ENCODE results near the gene RAB3D.
"Not testable (repeated sequence)": the region's sequence is repeated elsewhere in the genome, so short reads cannot be mapped to it uniquely, and the experiment has no call there.

RAB3D gene

DNA sequence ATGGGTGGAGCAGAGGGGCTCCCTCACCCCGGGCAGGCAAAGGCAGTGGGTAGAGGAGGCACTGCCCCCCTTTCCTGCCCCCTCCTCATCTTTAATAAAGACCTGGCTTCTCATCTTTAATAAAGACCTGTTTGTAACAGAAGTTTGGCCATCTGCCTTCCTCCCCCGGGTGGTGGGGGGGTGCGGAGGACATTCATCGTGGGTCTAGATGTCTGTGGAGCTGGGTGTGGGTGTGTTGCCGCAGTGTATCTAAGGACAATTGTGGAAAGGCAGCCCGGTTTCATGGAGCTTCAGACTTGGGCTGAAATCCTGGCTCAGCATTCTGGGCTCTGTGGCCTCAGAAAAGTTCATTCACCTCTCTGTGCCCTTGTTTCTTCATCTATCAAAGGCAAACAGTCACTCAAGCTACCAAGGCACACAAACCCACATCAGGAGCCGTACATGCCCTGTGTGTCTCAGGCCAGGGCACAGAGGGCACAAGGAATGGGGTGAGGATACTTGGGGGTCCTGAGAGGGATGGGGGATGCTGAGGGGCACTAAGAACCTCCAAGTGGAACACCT, 26.2 kb upstream of the RAB3D start:
- no peak for DNase-seq

DNA sequence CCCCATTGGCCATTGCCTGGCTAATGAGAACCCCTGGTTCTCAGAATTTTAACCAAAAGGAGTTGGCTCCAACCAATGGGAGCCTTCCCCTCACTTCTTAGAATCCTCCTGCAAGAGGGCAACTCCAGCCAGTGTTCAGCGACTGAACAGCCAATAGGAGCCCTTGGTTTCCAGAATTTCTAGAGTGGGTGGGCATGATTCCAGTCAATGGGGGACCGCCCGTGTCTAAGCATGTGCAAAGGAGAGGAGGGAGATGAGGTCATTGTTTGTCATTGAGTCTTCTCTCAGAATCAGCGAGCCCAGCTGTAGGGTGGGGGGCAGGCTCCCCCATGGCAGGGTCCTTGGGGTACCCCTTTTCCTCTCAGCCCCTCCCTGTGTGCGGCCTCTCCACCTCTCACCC, 25.5 kb upstream of the RAB3D start:
- DNase-seq = no peak

DNA sequence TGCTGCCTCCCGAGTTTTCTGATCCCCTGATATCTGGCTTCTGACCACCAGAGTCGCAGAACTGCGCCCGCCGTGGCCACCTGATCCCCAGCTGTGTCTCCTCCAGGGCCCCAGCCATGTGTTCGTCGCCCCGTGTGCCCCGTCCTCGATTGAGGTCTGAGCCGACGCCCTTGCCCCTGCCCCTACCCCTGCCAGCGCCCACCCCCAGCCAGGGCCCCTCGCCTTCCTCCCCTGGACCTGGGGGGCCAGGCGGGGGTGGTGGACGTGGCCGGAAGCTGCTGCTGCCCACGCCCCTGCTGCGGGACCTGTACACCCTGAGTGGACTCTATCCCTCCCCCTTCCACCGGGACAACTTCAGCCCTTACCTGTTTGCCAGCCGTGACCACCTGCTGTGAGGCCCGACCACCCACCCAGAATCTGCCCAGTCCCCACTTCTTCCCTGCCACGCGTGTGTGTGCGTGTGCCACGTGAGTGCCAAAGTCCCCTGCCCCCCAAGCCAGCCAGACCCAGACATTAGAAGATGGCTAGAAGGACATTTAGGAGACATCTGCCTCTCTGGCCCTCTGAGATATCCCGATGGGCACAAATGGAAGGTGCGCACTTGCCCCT, 24.9 kb upstream of the RAB3D start:
- no peak for DNase-seq

DNA sequence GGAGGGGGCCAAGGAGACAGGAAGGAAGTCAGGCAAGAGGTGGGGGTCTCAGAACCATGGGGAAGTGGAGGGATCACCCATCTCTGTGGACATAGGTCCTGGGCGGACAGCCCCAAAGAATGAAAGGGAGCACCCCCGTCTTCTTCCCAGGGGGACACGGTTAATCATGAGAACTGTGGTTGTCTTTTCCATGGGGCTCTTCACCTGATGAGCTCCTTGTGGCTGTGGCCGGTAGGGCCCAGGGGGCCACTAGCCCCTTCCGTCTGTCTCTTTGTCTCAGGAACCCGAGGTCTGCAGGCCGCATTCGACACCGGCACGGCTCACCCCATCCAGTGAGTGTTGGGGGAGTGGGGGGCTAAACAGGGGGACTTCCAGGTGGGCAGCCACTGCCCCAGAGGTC, 24.4 kb upstream of the RAB3D start:
- no peak for DNase-seq

DNA sequence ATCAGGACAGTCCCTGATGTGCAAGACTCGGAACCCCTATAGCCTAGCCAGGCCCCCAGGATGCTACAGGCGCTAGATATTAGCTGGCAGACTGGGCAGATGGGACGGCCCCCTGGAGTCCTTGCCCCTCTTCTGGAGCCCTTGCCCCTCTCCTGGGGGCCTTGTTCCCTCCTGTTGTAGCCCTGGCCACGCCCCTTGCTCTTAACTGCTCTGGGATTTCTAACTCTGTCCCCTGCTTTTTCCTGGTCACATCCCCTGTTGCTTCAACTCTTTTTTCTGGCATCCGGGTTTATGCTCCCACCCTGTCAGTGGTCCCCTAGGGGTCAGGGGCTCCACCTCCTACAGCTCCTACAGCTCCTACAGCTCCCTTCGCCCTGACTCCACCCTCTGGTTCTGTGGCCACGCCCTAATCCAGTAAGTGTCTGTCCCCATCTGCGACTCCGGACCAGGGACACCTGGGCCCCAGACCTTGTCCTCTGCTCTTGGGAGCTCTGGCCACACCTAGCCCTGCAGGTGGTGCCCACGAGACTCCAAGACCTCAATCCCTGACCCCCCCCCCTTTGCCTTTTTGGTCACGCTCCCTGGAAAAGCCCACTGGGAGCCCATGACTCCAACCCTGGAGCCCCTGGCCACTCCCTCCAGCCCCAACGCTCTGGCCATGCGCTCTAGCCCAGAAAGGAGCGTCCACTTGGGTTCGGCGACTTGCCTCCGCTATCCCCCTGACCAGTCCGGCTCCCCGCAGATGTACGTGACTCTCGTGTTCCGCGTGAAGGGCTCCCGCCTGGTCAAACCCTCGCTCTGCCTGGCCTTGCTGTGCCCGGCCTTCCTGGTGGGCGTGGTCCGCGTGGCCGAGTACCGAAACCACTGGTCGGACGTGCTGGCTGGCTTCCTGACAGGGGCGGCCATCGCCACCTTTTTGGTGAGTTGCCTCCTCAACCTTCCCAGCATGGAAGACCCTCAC, 22.6 kb upstream of the RAB3D start:
- no peak for DNase-seq

DNA sequence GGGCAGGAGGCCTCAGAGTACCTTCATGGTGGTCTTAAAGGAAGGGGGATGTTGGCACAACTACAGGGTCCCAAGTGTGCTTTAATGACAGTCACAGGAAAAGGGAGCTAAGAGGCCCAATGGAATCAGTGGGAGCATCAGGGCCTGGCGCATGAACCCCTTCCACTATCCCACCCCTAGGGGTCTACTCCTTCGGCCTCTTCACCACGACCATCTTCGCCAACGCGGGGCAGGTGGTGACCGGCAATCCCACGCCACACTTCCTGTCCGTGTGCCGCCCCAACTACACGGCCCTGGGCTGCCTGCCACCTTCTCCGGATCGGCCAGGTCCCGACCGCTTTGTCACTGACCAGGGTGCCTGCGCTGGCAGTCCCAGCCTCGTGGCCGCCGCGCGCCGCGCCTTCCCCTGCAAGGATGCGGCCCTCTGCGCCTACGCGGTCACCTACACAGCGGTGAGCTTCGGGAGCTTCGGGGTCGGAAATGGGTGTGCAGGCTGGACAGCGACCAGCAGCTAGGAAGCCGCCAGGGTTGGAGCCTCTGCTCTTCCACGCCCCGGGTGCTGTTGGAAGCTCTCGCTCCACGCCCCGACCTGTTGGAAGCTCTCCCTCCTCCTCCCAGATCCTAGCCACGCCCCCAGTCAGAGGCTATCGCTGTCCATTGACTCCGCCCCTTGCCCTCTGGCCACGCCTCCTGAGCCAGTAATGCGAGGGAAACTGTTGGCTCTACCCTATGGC, 21.7 kb upstream of the RAB3D start:
- no peak for DNase-seq

DNA sequence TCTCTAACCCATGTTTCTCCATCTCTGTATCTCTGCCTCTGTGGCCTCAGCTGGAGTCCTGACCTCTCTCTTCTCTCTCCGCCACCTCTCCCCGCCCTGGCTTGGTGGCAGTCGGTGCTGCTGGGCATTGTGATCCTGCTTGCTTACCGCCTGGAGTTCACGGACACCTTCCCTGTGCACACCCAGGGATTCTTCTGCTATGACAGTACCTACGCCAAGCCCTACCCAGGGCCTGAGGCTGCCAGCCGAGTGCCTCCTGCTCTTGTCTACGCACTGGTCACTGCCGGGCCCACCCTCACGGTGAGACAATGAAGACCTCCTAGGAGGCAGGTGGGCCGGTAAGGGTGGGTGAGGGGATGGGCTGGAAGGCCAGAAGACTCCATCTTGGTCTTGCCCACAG, 20.0 kb upstream of the RAB3D start:
- no peak for DNase-seq

DNA sequence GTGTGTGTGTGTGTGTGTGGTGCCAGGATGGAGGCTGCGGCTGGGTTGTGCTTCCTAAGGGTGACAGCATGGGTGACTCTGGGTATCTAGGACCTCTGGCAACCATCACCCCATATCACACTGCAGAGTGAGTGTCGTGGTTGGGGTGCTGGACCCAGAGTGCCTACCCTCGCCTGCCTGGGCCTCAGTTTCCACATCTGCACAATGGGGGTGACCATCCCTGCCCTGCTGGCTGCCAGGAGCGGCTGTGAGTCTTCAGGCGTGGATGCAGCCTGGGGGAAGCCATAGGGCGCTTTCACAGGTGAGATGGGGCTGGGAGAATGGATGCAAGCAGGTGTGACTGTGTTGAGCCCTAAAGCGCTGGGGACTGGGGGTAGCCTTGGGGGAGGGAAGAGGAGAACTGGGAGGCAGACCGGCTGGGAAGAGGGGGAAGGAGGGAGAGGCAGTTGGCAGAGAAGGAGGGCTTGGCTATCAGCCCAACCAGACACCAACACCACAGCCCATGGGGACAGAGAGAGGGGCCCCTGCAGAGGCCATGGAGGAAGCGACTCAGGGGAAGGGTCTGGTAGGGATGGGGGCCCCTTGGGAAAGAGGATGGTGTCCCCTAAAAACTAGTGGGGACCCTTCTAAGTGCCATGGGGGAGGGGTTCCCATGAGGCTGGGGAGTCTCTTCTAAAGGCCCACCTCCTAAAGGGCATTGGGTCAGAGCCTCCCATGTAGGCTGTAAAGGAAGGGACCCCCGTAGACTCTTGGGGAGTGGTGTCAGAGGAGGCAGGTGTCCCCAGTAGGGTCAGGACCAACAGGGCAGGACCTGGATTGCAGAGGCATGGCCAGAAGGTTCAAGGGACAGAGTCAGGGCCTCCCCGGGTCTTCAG, 17.5 kb upstream of the RAB3D start:
- DNase-seq = no peak

DNA sequence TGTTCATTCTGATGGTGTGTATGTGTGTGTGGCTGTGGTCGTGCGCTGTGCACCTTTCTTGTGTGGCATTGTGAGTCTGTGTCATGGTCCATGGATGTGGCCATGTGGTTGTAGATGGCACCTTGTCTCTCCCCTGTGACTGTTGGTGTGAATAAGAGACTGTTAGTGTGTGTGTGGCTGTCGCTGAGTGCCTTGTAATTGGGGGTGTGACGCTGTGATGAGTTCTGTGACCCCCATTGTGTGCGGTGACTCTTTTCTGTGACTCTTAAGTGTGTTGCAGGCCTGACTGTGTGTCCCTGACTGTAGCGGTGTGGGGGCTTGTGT, 16.6 kb upstream of the RAB3D start:
- no peak for DNase-seq

DNA sequence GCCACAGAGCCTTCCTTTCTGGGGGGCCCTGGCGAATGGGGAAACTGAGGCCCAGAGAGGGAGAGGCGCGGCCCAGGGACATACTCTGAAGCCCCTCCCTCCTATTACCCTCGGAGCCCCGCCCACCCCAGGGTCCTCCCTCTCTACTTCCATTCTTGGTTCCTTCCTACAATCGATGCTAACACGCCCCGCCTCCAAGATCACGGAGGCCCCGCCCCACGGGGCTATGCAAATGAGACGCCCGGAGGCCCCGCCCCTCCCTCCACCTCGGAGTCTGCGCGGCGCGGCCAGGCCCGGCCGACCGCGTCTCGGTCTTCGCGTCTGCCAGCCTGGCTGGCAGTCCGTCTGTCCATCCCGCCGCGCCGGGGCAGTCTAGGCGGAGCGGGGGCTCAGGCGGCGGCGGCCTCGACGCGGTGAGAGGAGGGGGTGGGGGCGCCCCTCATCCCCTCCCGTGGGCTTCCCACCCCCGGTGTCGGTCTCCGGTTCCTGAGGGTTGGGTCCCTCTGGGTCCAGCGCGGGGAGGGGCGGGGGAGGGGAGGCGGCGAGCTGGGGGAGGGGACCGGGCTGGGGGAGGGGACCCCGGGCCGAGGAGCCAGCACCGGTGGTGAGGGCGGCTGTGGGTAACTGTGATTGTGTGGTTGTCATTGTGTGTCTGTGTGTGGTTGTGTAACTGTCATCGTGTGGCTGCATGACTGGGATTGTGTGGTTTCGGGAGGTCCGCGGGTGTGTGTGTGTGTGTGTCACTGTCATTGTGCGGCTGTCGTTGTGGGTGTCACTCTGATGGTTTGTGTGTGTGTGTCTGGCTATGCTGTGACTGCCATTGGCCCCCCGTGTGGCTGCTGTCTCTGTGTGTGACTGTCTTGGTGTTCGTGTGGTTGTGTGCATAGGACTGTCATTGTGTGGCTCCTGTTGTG, 16.0 kb upstream of the RAB3D start, which contains the start of gene PLPPR2:
Gene PLPPR2, plus strand, starts transcription at position 273 of the 914 bp plus-strand sequence. CDS start 2,242 bp downstream, outside the sequence.
- DNase-seq = peak; percentile 63

DNA sequence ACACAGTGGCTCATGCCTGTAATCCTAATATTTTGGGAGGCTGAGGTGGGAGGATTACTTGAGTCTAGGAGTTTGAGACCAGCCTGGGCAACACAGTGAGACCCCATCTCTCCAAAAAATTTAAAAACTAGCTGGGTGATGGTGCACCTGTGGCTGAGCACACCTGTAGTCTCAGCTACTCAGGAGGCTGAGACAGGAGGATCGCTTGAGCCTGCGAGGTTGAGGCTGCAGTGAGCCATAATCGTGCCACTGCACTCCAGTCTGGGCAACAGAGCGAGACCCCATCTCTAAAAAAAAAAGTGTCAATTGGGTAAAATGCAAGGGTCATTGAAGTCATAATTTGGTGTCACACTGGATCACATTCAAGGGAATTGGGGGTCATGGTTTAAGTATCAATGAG, 14.6 kb upstream of the RAB3D start:
- not testable (repeated sequence) for DNase-seq

DNA sequence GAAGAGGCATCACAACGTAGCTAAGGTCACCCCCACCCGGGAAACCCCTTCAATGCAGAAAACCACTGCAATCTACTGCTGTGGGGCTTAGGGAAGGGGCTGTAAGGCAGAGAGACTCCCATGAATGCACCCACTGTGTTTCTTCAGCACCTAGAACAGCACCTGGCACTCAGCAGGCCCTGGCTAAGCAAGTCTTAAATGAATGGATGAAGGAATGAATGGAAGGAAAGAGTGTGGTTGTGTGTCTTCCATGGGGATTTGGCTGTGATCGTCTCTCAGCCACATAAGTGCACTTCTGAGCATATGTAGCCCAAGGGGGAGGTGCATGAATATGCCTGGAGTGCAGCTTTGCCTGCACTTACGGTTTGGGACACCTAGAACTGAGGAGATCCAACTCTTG, 9.7 kb upstream of the RAB3D start:
- no peak for DNase-seq

DNA sequence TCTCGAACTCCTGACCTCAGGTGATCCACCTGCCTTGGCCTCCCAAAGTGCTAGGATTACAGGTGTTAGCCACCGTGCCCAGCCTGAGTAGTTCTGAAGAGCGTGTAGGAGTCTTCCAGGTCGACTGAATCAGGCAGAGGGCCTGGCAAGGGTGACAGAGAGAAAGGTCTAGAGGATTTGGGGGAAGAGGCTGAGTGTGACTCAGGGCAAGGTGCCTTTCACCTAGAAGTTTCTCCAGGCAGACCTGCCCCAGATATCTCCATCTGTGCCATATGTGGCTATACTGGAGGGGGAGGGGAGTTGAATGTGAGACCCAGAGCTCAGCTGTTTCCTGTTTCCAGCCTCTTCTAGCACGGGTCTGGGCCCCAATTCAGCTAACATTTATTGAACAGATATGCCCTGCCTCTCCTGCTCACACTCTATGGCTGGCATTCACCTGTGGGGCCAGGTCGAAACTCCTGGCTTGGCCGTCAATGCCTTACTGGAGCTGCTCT, 8.1 kb upstream of the RAB3D start:
- DNase-seq = no peak

DNA sequence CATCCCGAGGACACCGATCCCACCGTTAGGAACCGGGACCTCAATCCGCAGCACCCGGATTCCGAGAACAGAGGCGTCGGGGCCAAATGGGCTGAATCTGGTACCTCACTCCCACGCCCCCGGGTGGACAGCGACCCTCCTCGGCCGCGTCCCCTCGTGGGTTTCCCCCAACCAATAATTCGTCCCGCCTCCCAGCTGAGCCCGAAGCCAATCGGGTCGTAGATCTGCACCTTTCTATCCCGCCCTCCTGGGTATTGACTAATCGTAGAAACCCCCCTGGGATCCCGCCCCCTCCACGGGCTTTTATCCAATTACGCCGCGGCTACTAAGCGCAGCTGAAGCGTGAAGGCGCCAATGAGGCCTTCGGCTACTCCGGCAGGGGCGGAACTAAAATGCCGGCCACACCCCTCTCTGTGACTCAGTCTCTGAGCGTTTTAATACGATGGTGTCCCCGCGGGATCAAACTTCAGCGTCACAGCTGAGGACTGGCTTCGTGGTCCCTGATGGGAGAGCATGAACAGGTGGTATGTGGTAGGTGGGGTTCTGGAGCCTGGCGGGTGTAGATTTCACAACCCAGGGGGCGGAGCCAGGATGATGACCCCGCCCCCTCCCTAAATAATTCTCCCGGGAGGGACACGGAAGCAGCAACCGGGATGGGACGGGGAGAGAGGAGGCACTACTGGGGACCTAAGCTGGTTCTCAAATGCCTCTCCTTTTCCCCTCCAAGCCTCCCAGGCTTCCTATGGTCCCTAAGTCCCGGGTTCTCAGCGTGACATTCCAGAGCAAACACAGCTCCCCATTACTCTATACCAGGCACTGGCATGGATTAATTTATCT, 6.9 kb upstream of the RAB3D start, which contains the start of the genes CCDC159 and TMEM205:
Gene CCDC159, plus strand, starts transcription at position 416 of the 837 bp plus-strand sequence. Its CDS starts 88 bp downstream, at position 504.
Gene TMEM205, minus strand, starts transcription at position 165 of the 837 bp plus-strand sequence. CDS start 649 bp downstream, outside the sequence.
- DNase-seq = peak; percentile 91

DNA sequence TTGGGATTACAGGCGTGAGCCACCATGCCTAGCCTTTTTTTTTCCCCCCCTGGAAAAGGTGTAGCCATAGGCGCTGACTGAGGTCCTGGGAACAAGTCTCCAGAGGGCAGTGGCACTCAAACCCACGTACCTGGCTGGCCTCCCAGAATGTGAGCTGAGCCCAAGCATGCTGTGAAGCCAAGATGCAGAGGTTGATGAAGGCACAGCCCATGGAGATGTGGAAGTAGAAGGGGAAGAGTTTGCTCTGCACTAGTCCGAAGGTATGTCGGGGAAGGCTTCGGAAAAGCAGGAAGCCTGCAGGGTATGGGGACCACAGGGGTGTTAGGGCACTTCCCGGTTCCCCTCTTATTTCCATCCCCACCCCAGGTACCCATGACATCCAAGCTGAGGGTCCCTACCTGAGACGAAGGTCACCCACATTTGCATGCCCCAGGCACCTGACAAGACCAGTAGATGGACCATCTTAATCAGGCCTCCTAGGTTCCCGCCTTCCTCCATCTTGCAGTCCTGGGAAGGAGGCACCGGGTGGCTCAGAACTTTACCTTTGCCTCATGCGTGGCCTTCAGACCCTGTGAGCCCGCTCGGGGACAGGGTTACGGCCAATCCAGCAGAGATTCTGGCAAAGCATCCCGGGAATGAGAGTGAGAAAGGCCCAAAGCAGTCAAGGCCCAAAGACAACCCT, 5.8 kb upstream of the RAB3D start:
- no peak for DNase-seq

DNA sequence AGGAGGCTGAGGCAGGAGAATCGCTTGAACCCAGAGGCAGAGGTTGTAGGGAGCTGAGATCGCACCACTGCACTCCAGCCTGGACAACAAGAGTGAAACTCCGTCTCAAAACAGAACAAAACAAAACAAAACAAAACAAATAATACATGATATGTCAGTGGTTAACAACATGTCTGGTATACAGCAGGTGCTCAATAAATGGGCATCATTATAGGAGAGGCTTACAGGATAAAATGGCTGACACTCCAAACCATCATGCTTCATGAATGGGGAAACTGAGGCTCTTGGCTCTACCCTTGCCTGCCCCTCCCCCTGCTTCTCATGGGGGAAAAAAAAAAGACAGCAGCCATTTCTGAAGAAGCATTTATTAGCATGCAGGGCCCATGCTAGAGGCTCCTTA, 3.0 kb upstream of the RAB3D start:
- no peak for DNase-seq

DNA sequence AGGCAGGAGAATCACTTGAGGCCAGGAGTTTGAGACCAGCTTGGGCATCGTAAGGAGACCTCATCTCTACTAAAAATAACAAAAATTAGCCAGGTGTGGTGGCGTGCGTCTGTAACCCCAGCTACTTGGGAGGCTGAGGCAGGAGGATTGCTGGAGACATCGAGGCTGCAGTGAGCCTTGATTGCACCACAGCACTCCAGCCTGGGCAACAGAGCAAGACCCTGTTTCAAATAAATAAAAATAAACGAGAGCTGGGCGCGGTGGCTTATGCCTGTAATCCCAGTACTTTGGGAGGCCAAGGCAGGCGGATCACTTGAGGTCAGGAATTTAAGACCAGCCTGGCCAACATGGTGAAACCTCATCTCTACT, 626 bp upstream of the RAB3D start:
- not testable (repeated sequence) for DNase-seq

DNA sequence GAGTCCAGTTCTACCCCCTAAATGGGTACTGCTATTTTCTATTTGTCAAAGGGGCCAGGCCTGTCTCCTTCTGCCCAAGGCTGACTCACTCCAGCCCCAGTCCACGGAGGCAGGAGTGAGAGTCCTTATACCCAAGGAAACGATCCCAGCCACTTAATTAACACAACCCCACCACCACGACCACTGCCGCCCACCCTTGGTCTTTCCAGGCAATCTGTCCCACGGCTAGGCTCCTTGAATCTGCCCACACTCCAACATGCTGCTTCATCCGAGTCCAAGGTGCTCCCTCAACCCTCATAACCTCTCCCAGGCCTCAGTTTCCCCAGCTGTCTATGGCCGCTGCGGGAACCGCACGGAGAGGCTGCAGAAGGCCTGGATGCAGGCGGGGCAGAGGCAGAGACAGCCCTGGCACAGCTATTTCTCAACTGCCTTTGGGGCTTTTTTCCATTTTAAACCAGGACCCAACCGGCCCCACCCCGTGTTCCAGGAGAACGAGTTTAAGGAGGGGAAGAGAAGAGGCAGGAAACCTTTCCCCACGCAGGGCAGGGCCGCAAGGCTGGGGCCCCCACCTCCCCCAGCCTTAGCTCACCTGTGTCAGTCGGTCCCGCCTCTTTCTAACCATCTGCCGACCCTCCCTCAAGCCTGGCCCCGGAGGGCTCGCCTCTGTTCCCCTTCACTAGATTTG, 746 bp downstream of the RAB3D start:
- DNase-seq = no peak

DNA sequence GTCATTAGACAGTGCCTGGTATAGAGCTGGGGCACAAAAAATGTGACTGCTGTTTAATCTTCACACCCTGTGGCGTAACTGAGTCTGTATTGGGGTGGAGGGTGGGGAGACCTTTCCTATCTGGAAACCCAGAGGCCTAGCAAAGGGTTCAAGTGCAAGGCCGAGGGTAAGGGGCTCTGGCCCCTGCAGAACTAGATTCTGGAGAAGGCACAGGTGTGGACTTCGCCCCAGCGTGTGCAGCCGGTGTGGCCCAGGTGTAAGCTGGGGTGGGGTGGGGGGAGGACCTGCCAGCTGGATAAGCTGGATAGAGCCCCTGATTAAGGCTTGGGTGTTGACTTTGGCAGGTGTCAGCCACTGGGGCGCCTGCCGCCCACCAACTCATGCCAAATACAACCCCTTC, 1.3 kb downstream of the RAB3D start:
- no peak for DNase-seq

Measured in GOT3 (cell line).